HEK293T (cell line): ENCODE data around the gene ABTB1.

Experiments used
- ARNT ChIP-seq: fragments of 450-650 bp; IDR thresholded peaks from 2 replicates; pipeline ENCODE4 v1.6.1; 2017; ENCODE audit warnings: mild to moderate bottlenecking
- BHLHE40 ChIP-seq: fragments of 450-650 bp; IDR thresholded peaks from 2 replicates; pipeline ENCODE4 v1.6.1; 2016; ENCODE audit warnings: mild to moderate bottlenecking, moderate library complexity, borderline replicate concordance
- CTBP1 ChIP-seq: fragments of 450-650 bp; IDR thresholded peaks from 2 replicates; pipeline ENCODE4 v1.6.1; 2016; ENCODE audit warnings: borderline replicate concordance
- ELF4 ChIP-seq: fragments of 450-650 bp; IDR thresholded peaks from 2 replicates; pipeline ENCODE4 v1.6.1; 2017; ENCODE audit warnings: antibody characterized with exemption
- FOXA1 ChIP-seq: fragments of 450-650 bp; IDR thresholded peaks from 2 replicates; pipeline ENCODE4 v1.6.1; 2016; ENCODE audit warnings: mild to moderate bottlenecking
- FOXK2 ChIP-seq: fragments of 450-650 bp; IDR thresholded peaks from 2 replicates; pipeline ENCODE4 v1.6.1; 2016; ENCODE audit warnings: mild to moderate bottlenecking
- FOXM1 ChIP-seq: fragments of 450-650 bp; IDR thresholded peaks from 2 replicates; pipeline ENCODE4 v1.6.1; 2017; ENCODE audit warnings: mild to moderate bottlenecking, borderline replicate concordance
- HDGF ChIP-seq: fragments of 450-650 bp; IDR thresholded peaks from 2 replicates; pipeline ENCODE4 v1.6.1; 2017; ENCODE audit warnings: antibody characterized with exemption, borderline replicate concordance
- LEF1 ChIP-seq: fragments of 450-650 bp; IDR thresholded peaks from 2 replicates; pipeline ENCODE4 v1.6.1; 2017; ENCODE audit warnings: mild to moderate bottlenecking, borderline replicate concordance
- SP1 ChIP-seq: fragments of 450-650 bp; IDR thresholded peaks from 2 replicates; pipeline ENCODE4 v1.6.1; 2017
- SUZ12 ChIP-seq: fragments of 450-650 bp; IDR thresholded peaks from 2 replicates; pipeline ENCODE4 v1.6.1; 2016; ENCODE audit warnings: mild to moderate bottlenecking
- TARDBP ChIP-seq: fragments of 450-650 bp; IDR thresholded peaks from 2 replicates; pipeline ENCODE4 v1.6.1; 2016
- ZNF384 ChIP-seq: fragments of 450-650 bp; IDR thresholded peaks from 2 replicates; pipeline ENCODE4 v1.6.1; 2016
- TF ChIP-seq, protein P1 (sequence below): fragments of 450-650 bp; IDR thresholded peaks from 2 replicates; pipeline ENCODE4 v1.6.1; 2016

GRCh38 chr3:127678611-127679533, 6.1 kb downstream of the ABTB1 start:
- TF ChIP-seq ELF4: no peak
- TF ChIP-seq SP1: no peak
- no peak for TF ChIP-seq ARNT
- TF ChIP-seq BHLHE40: no peak
- TF ChIP-seq TARDBP: no peak
- TF ChIP-seq FOXK2: no peak
- TF ChIP-seq, protein P1, sequence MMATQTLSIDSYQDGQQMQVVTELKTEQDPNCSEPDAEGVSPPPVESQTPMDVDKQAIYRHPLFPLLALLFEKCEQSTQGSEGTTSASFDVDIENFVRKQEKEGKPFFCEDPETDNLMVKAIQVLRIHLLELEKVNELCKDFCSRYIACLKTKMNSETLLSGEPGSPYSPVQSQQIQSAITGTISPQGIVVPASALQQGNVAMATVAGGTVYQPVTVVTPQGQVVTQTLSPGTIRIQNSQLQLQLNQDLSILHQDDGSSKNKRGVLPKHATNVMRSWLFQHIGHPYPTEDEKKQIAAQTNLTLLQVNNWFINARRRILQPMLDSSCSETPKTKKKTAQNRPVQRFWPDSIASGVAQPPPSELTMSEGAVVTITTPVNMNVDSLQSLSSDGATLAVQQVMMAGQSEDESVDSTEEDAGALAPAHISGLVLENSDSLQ: no peak
- TF ChIP-seq CTBP1: no peak
- no peak for TF ChIP-seq HDGF
- no peak for TF ChIP-seq FOXA1
- TF ChIP-seq ZNF384: no peak
- no peak for TF ChIP-seq LEF1
- no peak for TF ChIP-seq FOXM1
- no peak for TF ChIP-seq SUZ12
